Cardiac fibroblast (primary cell): Measurements from ENCODE around the gene GTF2H1.

Experiments
- DNase-seq, 2 donors: peaks; one replicate each; pipeline versions ENCODE4 v3.0.0 to v3.0.0-alpha.2; 2010; ENCODE audit warnings: low read depth in 2 of 2
- H3K4me3 ChIP-seq, 2 donors: replicated peaks in 1 of 2; 1 replicate in 1 of 2; 2 replicates in 1 of 2; pipeline ENCODE4 v1.5.1; 2011; ENCODE audit warnings: low read depth in 2 of 2, low read length in 2 of 2, mild to moderate bottlenecking in 2 of 2, moderate library complexity in 1 of 2
- CTCF ChIP-seq: IDR thresholded peaks from one replicate; pipeline ENCODE4 v1.5.1; 2011; ENCODE audit warnings: low read depth, mild to moderate bottlenecking, low read length, inconsistent platforms

The GTF2H1 gene

GRCh38 chr11:18358646-18359045 lies 36.3 kb downstream of the GTF2H1 start:
- H3K4me3 ChIP-seq = no peak overlapping the region
- TF ChIP-seq CTCF = no peak
- DNase-seq = no peak

DNA sequence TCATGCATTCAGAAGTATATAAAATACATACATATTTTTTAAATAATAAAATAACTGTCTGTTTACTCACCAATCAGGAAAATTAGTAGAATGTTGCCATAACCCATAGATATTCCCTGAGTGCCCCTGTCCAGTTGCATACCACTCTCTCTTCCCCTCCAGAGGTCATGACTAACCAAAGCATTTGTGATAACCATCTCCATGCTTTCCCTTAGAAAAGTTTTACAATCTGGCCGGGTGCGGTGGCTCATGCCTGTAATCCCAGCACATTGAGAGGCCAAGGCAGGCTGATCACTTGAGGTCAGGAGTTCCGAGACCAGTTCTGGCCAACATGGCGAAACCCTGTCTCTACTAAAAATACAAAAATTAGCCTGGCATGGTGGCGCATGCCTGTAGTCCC lies 38.8 kb downstream of the GTF2H1 start:
- no peak for DNase-seq
- no peak for TF ChIP-seq CTCF
- no peak overlapping the region for H3K4me3 ChIP-seq

GRCh38 chr11:18364495-18365073 lies 42.2 kb downstream of the GTF2H1 start:
- DNase-seq = no peak
- no peak for TF ChIP-seq CTCF
- H3K4me3 ChIP-seq = no peak overlapping the region

GRCh38 chr11:18365741-18366140 lies 43.4 kb downstream of the GTF2H1 start:
- TF ChIP-seq CTCF = no peak
- DNase-seq = no peak
- H3K4me3 ChIP-seq = no peak overlapping the region

GRCh38 chr11:18366286-18366685 lies 43.9 kb downstream of the GTF2H1 start:
- TF ChIP-seq CTCF = no peak
- DNase-seq = peak in 1 of 2 donors; percentile 34

GRCh38 chr11:18367431-18367830 lies 45.1 kb downstream of the GTF2H1 start:
- peak; percentile 28 to 45 for DNase-seq
- TF ChIP-seq CTCF = no peak
- H3K4me3 ChIP-seq = no peak overlapping the region

More at GRCh38 chr11:18366286-18366685, 43.9 kb downstream of the GTF2H1 start:
- no peak overlapping the region for H3K4me3 ChIP-seq

- DNase-seq = peak; percentile 30 to 73
- no peak for TF ChIP-seq CTCF
- no peak overlapping the region for H3K4me3 ChIP-seq
These were observed 45.9 kb downstream of the GTF2H1 start for GRCh38 chr11:18368221-18368620.
